ENCODE data around the gene COPG2.
"Not testable (repeated sequence)": the region's sequence is repeated elsewhere in the genome, so short reads cannot be mapped to it uniquely, and the experiment has no call there.

COPG2 gene

GRCh38 chr7:130566168-130566897 is 102.2 kb downstream of the COPG2 start:
- no peak for DNase-seq (ENCODE audit: low spot score)

DNA sequence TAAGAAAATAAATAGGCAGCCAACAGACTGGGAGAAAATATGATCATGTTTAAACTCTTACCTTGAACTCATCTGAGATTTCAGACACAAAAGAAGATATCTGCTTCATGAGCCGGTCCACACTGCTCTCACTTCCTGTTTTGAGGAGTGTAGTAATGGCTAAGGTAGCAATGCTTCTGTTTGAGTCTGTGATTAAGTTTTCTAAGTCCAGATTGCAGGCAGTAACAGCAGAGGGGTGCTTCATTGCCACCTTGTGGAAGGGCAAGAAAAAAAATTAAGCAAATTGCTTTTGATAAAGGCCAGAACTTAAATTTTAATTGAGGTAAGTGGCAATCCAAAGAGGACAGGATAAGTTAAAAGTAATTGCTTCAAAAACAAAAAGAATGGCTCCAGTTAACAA is 107.6 kb downstream of the COPG2 start:
- peak; percentile 24 for DNase-seq (ENCODE audit: low spot score)

- no peak for DNase-seq (ENCODE audit: low spot score)
Observed at GRCh38 chr7:130559184-130559583, 109.4 kb downstream of the COPG2 start.

- DNase-seq (ENCODE audit: low spot score): no peak
Observed at GRCh38 chr7:130554481-130554880, 114.1 kb downstream of the COPG2 start.

- DNase-seq (ENCODE audit: low spot score): no peak
Observed at GRCh38 chr7:130553398-130554029, 115.0 kb downstream of the COPG2 start.

DNA sequence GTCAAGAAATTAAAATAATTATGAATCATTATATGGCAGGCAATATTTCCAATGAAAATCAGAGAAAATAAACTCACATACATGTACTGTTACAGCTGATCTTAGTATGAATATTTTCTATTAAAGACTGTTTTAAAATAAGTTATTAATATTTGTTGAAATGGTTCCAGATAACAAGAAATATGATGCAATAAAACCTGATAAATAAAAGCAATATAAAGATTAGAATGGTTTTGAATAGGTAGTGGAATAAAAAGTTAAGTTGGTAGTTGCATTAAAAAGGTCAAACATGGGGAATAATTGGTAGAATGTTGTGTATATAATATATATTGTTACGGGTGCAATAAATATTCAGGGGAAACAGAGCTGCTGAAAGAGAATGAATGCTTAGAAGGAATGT is 124.2 kb downstream of the COPG2 start:
- no peak for DNase-seq (ENCODE audit: low spot score)

- DNase-seq (ENCODE audit: low spot score): no peak
Observed at GRCh38 chr7:130543487-130544010, 125.0 kb downstream of the COPG2 start.

- DNase-seq (ENCODE audit: low spot score): not testable (repeated sequence)
Observed at GRCh38 chr7:130542297-130542696, 126.3 kb downstream of the COPG2 start.

- DNase-seq (ENCODE audit: low spot score): not testable (repeated sequence)
Observed at GRCh38 chr7:130541287-130541686, 127.3 kb downstream of the COPG2 start.

GRCh38 chr7:130537894-130538293 is 130.7 kb downstream of the COPG2 start:
- not testable (repeated sequence) for DNase-seq (ENCODE audit: low spot score)

DNA sequence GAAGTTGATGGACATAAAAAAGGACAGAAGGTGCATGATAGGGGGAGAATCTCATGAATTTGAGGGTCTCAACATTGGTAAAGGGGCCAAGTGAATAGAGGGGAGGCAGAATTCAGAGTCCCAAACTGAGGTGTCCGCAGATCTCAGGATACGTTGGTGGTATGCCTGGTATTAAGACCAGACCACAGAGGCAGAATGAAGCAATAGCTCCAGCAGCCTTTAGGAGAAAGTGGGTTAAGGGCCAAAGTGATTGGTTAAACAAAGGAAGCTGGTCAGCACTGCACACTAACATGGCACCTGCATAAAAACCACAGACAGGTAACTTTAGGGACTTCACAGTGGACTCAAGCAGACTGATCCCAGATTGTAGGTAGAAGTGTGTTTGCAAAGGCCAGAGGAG is 139.1 kb downstream of the COPG2 start:
- DNase-seq (ENCODE audit: low spot score): no peak

GRCh38 chr7:130527752-130528355 is 140.7 kb downstream of the COPG2 start:
- DNase-seq (ENCODE audit: low spot score): not testable (repeated sequence)

DNA sequence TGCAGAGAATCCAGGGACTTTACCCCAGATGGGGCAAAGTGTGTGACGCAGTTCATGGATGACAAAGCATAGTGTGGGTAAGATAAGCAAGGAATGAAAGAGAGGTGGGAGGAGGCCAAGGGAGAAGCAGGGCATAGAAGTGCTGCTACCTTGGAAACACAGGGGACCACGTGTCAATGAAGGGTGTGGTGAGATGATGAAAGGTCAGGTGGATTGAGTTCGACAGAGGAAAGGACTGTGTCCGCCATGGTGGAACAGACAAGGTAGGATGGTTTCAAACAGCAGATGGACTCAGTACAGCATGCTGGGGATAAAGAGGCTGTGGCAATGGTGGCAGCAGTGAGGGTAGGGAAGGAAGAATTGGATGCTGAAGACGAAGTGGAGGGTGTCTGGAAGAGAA is 143.9 kb downstream of the COPG2 start:
- no peak for DNase-seq (ENCODE audit: low spot score)

DNA sequence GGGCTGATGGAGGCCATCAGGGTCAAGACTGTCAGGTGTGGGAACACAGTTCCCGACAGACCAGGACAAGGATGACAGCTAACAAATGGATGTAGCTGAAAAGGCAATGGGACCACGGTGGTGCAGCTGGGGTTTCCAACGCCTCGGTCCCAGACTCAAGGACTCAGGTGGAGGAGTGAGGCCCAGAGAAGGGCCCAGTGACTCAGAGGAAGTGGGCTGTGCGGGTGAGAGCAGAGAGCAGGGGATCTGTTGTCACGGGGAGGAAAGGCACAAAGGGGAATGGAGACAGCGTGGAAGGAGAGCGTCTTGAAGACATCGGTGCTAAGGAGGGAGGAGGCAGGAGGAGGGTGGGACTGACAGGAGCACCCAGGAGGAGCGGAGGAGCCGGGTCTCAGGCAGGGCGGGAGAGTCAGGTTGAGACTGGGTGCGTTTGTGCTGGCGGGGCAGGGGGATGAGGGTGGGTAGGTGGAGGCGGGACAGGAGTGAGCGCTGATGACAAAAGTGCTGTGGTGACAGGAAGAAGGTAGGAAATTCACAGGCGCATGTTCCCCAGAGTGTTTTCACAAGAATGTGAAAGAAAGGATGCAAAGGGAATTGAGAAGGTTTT is 144.9 kb downstream of the COPG2 start:
- DNase-seq (ENCODE audit: low spot score): not testable (repeated sequence)

GRCh38 chr7:130521258-130521951 is 147.1 kb downstream of the COPG2 start:
- DNase-seq (ENCODE audit: low spot score): no peak

GRCh38 chr7:130515315-130516040 is 153.1 kb downstream of the COPG2 start:
- no peak for DNase-seq (ENCODE audit: low spot score)

- no peak for DNase-seq (ENCODE audit: low spot score)
Observed at GRCh38 chr7:130513447-130513846, 155.1 kb downstream of the COPG2 start.

GRCh38 chr7:130512038-130512437 is 156.5 kb downstream of the COPG2 start:
- not testable (repeated sequence) for DNase-seq (ENCODE audit: low spot score)

- no peak for DNase-seq (ENCODE audit: low spot score)
Observed at GRCh38 chr7:130506358-130506757, 162.2 kb downstream of the COPG2 start.

DNA sequence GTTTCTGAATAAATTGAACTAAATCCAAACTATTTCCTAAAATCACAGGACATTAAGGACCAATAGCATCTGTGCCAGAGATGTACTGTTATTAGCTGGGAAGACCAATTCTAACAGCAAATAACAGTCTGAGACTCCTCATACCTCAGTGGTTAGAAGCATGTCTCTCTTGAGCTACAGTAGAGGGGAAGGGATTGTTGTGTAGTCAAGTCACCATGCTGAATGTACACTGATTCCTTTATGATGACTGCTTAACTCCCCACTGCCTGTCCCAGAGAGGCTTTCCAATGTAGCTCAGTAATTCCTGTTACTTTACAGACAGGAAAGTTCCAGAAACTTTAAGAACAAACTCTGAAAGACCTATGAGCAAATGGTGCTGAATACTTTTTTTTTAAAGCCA is 162.8 kb downstream of the COPG2 start:
- DNase-seq (ENCODE audit: low spot score): no peak

- DNase-seq (ENCODE audit: low spot score): no peak
Observed at GRCh38 chr7:130500910-130501309, 167.6 kb downstream of the COPG2 start.

All from AG20443 (cell line).